A549 (cell line): ENCODE measurements around the gene HRK.

Source experiments
- CHD4 ChIP-seq: fragments of 200-600 bp; sonication (generic); IDR thresholded peaks from 2 replicates; pipeline ENCODE4 v1.6.1; 2016; ENCODE audit warnings: antibody characterized with exemption, mild to moderate bottlenecking, borderline replicate concordance
- ESRRA ChIP-seq: fragments of 150-350 bp; IDR thresholded peaks from 2 replicates; pipeline ENCODE4 v1.6.1; 2014; ENCODE audit warnings: mild to moderate bottlenecking, low read length, borderline replicate concordance
- HDAC2 ChIP-seq: fragments of 200-600 bp; sonication (generic); IDR thresholded peaks from 2 replicates; pipeline ENCODE4 v1.6.1; 2016
- NFE2L2 ChIP-seq: fragments of 150-350 bp; conservative IDR thresholded peaks from 2 replicates; pipeline ENCODE4 v1.6.1; 2014; ENCODE audit warnings: low read length
- POLR2A ChIP-seq: IDR thresholded peaks from 2 replicates; pipeline ENCODE4 v1.6.1; 2012; ENCODE audit warnings: mild to moderate bottlenecking, low read length
- RAD21 ChIP-seq, 2 experiments: fragments of >200 bp in 1 of 2; sonication (Bioruptor Twin) in 1 of 2; formaldehyde crosslinking in 1 of 2; IDR thresholded peaks in 1 of 2; conservative IDR thresholded peaks in 1 of 2; 2 replicates in 1 of 2; 3 replicates in 1 of 2; pipeline ENCODE4 v1.6.1; 2012 to 2018; ENCODE audit warnings: inconsistent platforms in 1 of 2
- RARB ChIP-seq: fragments of 250-450 bp; sonication (Bioruptor Pico); IDR thresholded peaks from 2 replicates; pipeline ENCODE4 v1.8.0; 2021; ENCODE audit warnings: mild to moderate bottlenecking, moderate library complexity
- RFX5 ChIP-seq: fragments of 450-650 bp; IDR thresholded peaks from 2 replicates; pipeline ENCODE4 v1.7.1; 2014; ENCODE audit warnings: antibody characterized with exemption, mild to moderate bottlenecking, moderate library complexity
- SMC3 ChIP-seq: fragments of >200 bp; sonication (Bioruptor Twin); formaldehyde crosslinking; IDR thresholded peaks from 3 replicates; pipeline ENCODE4 v1.6.1; 2018; ENCODE audit warnings: inconsistent platforms
- ZC3H11A ChIP-seq: fragments of 450-650 bp; IDR thresholded peaks from 2 replicates; pipeline ENCODE4 v1.6.1; 2014; ENCODE audit warnings: antibody characterized with exemption, mild to moderate bottlenecking
- TF ChIP-seq, protein P1 (sequence below): fragments of >200 bp; sonication (Bioruptor Twin); formaldehyde crosslinking; IDR thresholded peaks from 3 replicates; pipeline ENCODE4 v1.5.1; 2016
- TF ChIP-seq, protein P2 (sequence below): fragments of 200-600 bp; sonication (generic); IDR thresholded peaks from 2 replicates; pipeline ENCODE4 v1.6.1; 2016; ENCODE audit warnings: antibody characterized with exemption, mild to moderate bottlenecking, moderate library complexity
- TF ChIP-seq, protein P3 (sequence below): IDR thresholded peaks from 2 replicates; pipeline ENCODE4 v1.6.1; 2012

DNA sequence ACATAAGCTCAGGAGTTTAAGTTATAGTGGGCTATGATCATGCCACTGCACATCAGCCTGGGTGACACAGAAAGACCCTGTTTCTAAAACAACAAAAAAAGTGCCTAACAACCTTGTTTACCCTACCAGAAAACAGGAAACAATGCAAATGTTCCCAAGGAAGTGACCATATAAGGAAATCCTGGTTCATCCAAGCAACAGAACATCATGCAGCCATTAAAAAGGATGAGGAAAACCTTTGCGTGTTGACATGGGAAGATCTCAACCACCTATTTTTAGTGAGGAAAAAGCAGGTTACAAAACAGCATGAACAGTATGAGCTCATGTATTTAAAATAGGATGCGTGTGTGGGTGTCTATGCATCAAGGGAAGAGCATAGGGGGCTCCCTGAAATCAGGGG is 13.7 kb downstream of the HRK start:
- TF ChIP-seq, protein P1, sequence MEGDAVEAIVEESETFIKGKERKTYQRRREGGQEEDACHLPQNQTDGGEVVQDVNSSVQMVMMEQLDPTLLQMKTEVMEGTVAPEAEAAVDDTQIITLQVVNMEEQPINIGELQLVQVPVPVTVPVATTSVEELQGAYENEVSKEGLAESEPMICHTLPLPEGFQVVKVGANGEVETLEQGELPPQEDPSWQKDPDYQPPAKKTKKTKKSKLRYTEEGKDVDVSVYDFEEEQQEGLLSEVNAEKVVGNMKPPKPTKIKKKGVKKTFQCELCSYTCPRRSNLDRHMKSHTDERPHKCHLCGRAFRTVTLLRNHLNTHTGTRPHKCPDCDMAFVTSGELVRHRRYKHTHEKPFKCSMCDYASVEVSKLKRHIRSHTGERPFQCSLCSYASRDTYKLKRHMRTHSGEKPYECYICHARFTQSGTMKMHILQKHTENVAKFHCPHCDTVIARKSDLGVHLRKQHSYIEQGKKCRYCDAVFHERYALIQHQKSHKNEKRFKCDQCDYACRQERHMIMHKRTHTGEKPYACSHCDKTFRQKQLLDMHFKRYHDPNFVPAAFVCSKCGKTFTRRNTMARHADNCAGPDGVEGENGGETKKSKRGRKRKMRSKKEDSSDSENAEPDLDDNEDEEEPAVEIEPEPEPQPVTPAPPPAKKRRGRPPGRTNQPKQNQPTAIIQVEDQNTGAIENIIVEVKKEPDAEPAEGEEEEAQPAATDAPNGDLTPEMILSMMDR = no peak
- no peak for TF ChIP-seq RAD21 (conservative IDR thresholded peaks at IDR 0.05 in 1 of 2, IDR thresholded peaks at IDR 0.05 in 1 of 2)
- TF ChIP-seq ZC3H11A = no peak
- TF ChIP-seq ESRRA = no peak
- TF ChIP-seq, protein P2, sequence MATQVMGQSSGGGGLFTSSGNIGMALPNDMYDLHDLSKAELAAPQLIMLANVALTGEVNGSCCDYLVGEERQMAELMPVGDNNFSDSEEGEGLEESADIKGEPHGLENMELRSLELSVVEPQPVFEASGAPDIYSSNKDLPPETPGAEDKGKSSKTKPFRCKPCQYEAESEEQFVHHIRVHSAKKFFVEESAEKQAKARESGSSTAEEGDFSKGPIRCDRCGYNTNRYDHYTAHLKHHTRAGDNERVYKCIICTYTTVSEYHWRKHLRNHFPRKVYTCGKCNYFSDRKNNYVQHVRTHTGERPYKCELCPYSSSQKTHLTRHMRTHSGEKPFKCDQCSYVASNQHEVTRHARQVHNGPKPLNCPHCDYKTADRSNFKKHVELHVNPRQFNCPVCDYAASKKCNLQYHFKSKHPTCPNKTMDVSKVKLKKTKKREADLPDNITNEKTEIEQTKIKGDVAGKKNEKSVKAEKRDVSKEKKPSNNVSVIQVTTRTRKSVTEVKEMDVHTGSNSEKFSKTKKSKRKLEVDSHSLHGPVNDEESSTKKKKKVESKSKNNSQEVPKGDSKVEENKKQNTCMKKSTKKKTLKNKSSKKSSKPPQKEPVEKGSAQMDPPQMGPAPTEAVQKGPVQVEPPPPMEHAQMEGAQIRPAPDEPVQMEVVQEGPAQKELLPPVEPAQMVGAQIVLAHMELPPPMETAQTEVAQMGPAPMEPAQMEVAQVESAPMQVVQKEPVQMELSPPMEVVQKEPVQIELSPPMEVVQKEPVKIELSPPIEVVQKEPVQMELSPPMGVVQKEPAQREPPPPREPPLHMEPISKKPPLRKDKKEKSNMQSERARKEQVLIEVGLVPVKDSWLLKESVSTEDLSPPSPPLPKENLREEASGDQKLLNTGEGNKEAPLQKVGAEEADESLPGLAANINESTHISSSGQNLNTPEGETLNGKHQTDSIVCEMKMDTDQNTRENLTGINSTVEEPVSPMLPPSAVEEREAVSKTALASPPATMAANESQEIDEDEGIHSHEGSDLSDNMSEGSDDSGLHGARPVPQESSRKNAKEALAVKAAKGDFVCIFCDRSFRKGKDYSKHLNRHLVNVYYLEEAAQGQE = no peak
- no peak for TF ChIP-seq RFX5
- no peak for TF ChIP-seq HDAC2
- TF ChIP-seq SMC3 = no peak
- TF ChIP-seq POLR2A = no peak
- no peak for TF ChIP-seq CHD4
- no peak for TF ChIP-seq RARB (CRISPR knock-in tag)
- no peak for TF ChIP-seq NFE2L2
- TF ChIP-seq, protein P3, sequence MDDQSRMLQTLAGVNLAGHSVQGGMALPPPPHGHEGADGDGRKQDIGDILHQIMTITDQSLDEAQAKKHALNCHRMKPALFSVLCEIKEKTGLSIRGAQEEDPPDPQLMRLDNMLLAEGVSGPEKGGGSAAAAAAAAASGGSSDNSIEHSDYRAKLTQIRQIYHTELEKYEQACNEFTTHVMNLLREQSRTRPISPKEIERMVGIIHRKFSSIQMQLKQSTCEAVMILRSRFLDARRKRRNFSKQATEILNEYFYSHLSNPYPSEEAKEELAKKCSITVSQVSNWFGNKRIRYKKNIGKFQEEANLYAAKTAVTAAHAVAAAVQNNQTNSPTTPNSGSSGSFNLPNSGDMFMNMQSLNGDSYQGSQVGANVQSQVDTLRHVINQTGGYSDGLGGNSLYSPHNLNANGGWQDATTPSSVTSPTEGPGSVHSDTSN = no peak
